GM19035 (cell line): ENCODE data around the gene MIF4GD.

ENCODE experiments used
- ATAC-seq: cut with Tn5 transposase; IDR thresholded peaks from one replicate; pipeline ENCODE4 v1.9.1; 2021; ENCODE audit not compliant: unreplicated experiment

MIF4GD gene

GRCh38 chr17:75238020-75238580 lies 32.9 kb downstream of the MIF4GD start:
- ATAC-seq = no peak

DNA sequence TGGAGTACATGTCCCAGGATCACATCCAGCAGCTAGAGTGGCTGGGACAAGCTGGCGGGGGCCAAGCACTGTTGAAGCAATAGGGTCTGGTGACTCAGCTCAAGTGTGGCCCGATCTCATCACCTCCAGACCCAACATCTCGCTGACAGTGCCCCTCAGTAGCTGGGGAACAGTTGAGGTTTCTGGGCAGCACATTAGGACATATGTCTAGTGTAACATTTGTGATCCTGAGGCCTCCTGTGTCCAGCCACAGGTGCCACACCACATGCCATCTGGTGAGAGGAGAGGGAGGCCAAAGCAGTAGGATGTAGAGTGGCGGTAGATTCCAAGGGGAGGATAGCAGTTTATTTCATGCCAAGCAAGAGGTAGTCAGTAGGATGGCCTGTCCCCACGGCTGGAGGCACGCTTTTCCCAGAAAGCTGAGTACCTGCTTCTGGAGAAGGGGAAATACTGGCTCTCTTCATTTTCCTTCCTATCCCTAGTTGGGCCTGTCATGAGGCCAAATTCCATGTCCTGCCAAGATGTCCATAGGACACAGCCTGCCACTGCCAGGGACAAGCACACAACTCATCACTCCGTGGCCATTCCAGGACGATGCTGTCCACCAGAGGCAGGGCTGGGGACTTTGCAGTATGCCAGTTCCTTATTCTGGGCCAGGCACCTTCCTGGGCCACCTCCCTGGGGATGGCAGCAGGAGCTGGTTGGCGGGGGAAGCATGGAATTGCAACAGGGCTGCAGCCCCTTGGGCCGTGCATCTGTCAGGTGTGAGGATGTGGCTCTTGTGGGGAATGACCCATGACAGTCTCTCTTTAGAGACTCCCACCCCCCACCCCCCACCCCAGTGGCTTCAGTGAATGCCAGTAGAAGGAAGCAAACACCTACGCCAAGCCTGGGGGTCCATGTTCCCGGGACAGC lies 33.7 kb downstream of the MIF4GD start:
- no peak for ATAC-seq

DNA sequence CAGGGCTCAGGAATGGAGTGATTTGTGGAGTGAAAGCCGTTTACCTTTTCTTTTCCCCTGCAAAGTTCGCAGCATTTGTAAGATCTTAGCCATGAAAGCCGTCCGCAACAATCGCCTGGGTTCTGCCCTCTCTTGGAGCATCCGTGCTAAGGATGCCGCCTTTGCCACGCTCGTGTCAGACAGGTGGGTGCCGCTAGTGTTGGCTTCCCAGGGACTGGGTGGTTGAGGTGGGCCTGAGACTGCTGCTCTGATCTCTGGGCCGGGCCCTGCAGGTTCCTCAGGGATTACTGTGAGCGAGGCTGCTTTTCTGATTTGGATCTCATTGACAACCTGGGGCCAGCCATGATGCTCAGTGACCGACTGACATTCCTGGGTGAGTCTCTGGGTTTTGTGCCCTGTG lies 38.2 kb downstream of the MIF4GD start:
- ATAC-seq = no peak

DNA sequence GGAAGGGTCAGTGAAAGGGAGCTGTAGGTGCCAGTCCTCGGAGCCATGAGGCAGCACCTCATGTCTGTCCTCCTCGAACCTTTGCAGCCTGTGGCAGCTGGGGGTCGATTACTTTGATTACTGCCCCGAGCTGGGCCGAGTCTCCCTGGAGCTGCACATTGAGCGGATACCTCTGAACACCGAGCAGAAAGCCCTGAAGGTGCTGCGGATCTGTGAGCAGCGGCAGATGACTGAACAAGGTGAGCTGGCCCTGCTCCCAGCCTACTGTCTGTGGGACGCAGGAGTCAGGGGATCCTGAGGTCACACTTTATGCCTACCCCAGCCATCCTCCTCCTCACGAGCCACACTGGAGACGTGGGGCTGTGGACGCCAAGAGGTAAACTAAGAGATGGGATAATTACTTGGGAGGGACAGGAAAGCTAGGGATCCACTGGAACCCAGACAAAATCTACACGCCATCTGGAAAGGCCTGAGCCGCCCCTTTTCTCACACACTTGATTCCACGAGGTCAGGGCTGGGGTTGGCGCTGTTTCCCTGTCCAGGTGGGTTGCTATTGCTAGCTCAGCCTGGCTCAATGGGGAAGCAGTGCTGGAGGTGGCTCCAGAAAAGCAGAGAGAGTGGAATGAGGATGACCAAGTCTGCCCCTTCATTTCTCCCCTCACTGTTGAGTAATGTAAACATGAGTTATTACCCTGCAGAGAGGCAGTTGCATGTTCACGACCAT lies 39.1 kb downstream of the MIF4GD start:
- no peak for ATAC-seq

DNA sequence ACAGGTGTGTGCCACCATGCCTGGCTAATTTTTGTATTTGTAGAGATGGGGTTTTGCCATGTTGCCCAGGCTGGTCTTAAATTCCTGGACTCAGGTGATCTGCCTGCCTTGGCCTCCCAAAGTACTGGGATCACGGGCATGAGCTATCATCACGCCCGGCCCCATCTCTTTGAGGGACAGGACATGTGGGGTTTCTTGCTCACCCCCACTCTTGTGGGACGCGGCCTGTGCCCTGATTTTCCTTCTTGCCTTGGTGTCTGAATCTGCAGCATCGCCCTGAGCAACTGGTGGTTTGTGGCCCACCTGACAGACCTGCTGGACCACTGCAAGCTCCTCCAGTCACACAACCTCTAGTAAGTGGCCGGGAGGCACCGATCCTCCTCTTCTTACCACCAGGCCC lies 40.0 kb downstream of the MIF4GD start:
- no peak for ATAC-seq

GRCh38 chr17:75228847-75229246 lies 42.2 kb downstream of the MIF4GD start:
- no peak for ATAC-seq

- ATAC-seq = no peak
Observed at GRCh38 chr17:75228305-75228704, 42.7 kb downstream of the MIF4GD start.

GRCh38 chr17:75227729-75228128 lies 43.3 kb downstream of the MIF4GD start:
- ATAC-seq = no peak

DNA sequence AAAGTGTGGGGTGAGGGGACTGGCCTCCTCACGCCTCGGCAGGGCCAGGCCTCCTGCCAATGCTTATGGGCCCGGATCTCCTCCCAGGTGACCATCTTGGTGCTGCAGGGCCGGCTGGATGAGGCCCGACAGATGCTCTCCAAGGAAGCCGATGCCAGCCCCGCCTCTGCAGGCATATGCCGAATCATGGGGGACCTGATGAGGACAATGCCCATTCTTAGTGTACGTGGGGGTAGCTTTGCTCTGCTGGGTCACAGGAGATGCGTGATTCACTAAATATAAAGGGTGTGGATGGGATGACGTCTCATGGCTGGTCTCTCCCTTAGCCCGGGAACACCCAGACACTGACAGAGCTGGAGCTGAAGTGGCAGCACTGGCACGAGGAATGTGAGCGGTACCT lies 46.0 kb downstream of the MIF4GD start:
- ATAC-seq = no peak

GRCh38 chr17:75219815-75220214 lies 51.2 kb downstream of the MIF4GD start:
- no peak for ATAC-seq

- ATAC-seq = no peak
Observed at GRCh38 chr17:75218131-75218530, 52.9 kb downstream of the MIF4GD start.
